ENCODE results near the gene ERO1B. TPM values are rescaled to one million over a fixed set of nuclear protein-coding genes. Genes with fewer than 3 reads are reported as not detected.

Gene ERO1B
- total and polyA plus RNA-seq, 12 donors, result 3.5 to 23.0 (median 6.9) TPM

- H3K9me3 ChIP-seq (replicated peaks in 1 of 3), result no peaks in the 10 kb centered on the region
- TF ChIP-seq CTCF (IDR thresholded peaks at IDR 0.05), result no peak
- no peak for TF ChIP-seq POLR2A (IDR thresholded peaks at IDR 0.05)
- H3K36me3 ChIP-seq (replicated peaks in 1 of 2), result no peaks in the 10 kb centered on the region
- intact Hi-C loops (cut with DNase I), result no loop called here
- no peak overlapping the region for H3K4me3 ChIP-seq
- no peak overlapping the region for H3K27ac ChIP-seq
- H3K4me1 ChIP-seq (replicated peaks in 1 of 2), result no peaks in the 10 kb centered on the region
- DNase-seq, result no peak
- 79 to 84% (median 82%) methylated on average over 13 to 16 of the region's 16 CpGs for WGBS, 4 donors
- no peaks in the 10 kb centered on the region for H3K27me3 ChIP-seq
Observed at GRCh38 chr1:236301080-236301957, 19.6 kb upstream of the ERO1B start.

- Histone ChIP-seq H3K9me3 (replicated peaks in 1 of 3) (no peaks in the 10 kb centered on the region), H3K27ac (no peak overlapping the region), H3K27me3 (no peaks in the 10 kb centered on the region), H3K4me1 (replicated peaks in 1 of 2) (no peaks in the 10 kb centered on the region), H3K4me3 (no peak overlapping the region), H3K36me3 (replicated peaks in 1 of 2) (no peaks in the 10 kb centered on the region)
- intact Hi-C loops (cut with DNase I), result no loop called here
- WGBS, 4 donors, result 79 to 88% (median 81%) methylated on average over 8 of the region's 8 CpGs
- DNase-seq, result no peak
- TF ChIP-seq CTCF (IDR thresholded peaks at IDR 0.05) (no peak), POLR2A (IDR thresholded peaks at IDR 0.05) (no peak)
Observed at GRCh38 chr1:236297161-236297560, 15.4 kb upstream of the ERO1B start.

DNA sequence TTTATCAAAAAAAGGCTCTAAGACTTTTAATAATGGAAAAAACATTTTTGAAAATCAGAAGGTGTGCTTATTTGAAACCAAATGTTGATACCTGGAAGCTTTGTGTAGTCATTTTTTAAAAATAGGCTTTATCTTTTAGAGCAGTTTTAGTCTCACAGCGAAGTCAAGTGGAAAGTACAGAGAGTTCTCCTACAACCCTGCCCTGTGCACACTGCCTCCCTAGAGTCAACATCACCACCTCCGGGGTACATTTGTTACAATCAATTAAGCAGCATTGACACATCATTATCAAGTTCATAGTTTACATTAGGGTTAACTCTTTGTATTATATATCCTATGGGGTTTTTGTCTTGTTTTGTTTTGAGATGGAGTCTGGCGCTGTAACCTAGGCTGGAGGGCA is 10.7 kb upstream of the ERO1B start:
- no peaks in the 10 kb centered on the region for H3K4me1 ChIP-seq (replicated peaks in 1 of 2)
- 75 to 84% (median 80%) methylated on average over 3 of the region's 3 CpGs for WGBS, 4 donors
- H3K4me3 ChIP-seq, result no peak overlapping the region
- DNase-seq, result no peak
- no peaks in the 10 kb centered on the region for H3K27me3 ChIP-seq
- no peaks in the 10 kb centered on the region for H3K36me3 ChIP-seq (replicated peaks in 1 of 2)
- no peak overlapping the region for H3K27ac ChIP-seq
- no peak for TF ChIP-seq POLR2A (IDR thresholded peaks at IDR 0.05)
- no peak for TF ChIP-seq CTCF (IDR thresholded peaks at IDR 0.05)
- H3K9me3 ChIP-seq (replicated peaks in 1 of 3), result no peaks in the 10 kb centered on the region
- intact Hi-C loops (cut with DNase I), result no loop called here

DNA sequence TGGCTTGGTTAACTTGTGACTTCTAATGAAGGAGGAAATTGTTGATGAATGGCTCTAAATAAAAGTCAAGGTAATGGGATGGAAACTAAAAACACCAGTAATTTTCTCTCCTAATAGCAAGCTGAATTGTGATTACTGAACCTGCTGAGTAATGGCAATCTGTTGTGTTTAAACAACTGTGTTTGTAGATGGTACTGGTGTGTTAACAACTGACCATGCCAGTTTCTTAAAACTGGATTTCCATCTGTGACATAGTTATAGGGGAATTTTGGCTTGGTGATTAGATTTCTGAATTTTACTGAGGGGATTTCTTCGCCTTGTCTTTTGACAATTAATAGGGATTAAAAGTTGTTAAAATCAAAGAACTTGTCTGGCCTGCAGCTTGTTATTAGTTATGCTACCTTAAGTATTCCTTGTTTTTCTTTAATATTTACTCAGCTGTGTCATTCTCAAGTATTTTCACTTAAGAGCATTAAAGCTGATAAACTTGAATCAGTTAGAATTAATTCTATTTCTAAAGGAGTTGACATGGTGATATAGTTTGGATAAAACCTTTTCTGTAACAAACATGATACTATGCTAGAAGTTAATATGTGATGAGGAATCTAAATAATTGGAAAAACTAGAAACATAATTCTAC is 7.9 kb upstream of the ERO1B start:
- H3K27me3 ChIP-seq, result no peaks in the 10 kb centered on the region
- H3K9me3 ChIP-seq (replicated peaks in 1 of 3), result no peaks in the 10 kb centered on the region
- no peak overlapping the region for H3K27ac ChIP-seq
- intact Hi-C loops (cut with DNase I), result no loop called here
- no peak for TF ChIP-seq CTCF (IDR thresholded peaks at IDR 0.05)
- TF ChIP-seq POLR2A (IDR thresholded peaks at IDR 0.05), result no peak
- no peaks in the 10 kb centered on the region for H3K4me1 ChIP-seq (replicated peaks in 1 of 2)
- no peaks in the 10 kb centered on the region for H3K36me3 ChIP-seq (replicated peaks in 1 of 2)
- no peak for DNase-seq
- no peak overlapping the region for H3K4me3 ChIP-seq
- WGBS, 4 donors, result 91 to 97% (median 92%) methylated on average over 1 of the region's 1 CpG
